H9 (cell line): ENCODE results near the gene PJA2. TPM values are rescaled to one million over a fixed set of nuclear protein-coding genes. Genes with fewer than 3 reads are reported as not detected.
A peak's percentile ranks its signal among the peaks of the same experiment; 100 is the strongest.

Experiments used
- DNase-seq: peaks from one replicate; pipeline ENCODE4 v3.0.0-alpha.2; 2017
- H2AFZ ChIP-seq: one replicate; pipeline ENCODE4 v1.6.1; 2013; ENCODE audit warnings: mild to moderate bottlenecking, low read length, control low read depth, moderate library complexity
- H2AK5ac ChIP-seq: 2 replicates; pipeline ENCODE4 v1.6.1; 2013; ENCODE audit warnings: low read length, control low read depth, mixed read lengths; ENCODE audit not compliant: insufficient read length
- H2BK120ac ChIP-seq: one replicate; pipeline ENCODE4 v1.6.1; 2013; ENCODE audit warnings: low read depth, mild to moderate bottlenecking, low read length, control low read depth, inconsistent platforms; ENCODE audit not compliant: poor library complexity, severe bottlenecking
- H2BK12ac ChIP-seq: 2 replicates; pipeline ENCODE4 v1.6.1; 2013; ENCODE audit warnings: low read length, control low read depth, mixed read lengths, low read depth; ENCODE audit not compliant: insufficient read length
- H2BK15ac ChIP-seq: 2 replicates; pipeline ENCODE4 v1.6.1; 2013; ENCODE audit warnings: low read depth, low read length, control low read depth
- H2BK20ac ChIP-seq: one replicate; pipeline ENCODE4 v1.6.1; 2013; ENCODE audit warnings: low read depth, mild to moderate bottlenecking, low read length, control low read depth, inconsistent platforms; ENCODE audit not compliant: poor library complexity, severe bottlenecking
- H2BK5ac ChIP-seq: 2 replicates; pipeline ENCODE4 v1.6.1; 2013; ENCODE audit warnings: low read length, control low read depth, mixed read lengths; ENCODE audit not compliant: insufficient read length
- H3K14ac ChIP-seq: 2 replicates; pipeline ENCODE4 v1.6.1; 2013; ENCODE audit warnings: low read length, control low read depth; ENCODE audit not compliant: insufficient read depth
- H3K18ac ChIP-seq: 2 replicates; pipeline ENCODE4 v1.6.1; 2013; ENCODE audit warnings: low read depth, mild to moderate bottlenecking, mixed read lengths, low read length, control low read depth; ENCODE audit not compliant: insufficient read length
- H3K23ac ChIP-seq: 2 replicates; pipeline ENCODE4 v1.6.1; 2013; ENCODE audit warnings: low read length, control low read depth, mixed read lengths, low read depth; ENCODE audit not compliant: insufficient read length
- H3K23me2 ChIP-seq: 2 replicates; pipeline ENCODE4 v1.6.1; 2013; ENCODE audit warnings: low read depth, mild to moderate bottlenecking, mixed read lengths, low read length, control low read depth; ENCODE audit not compliant: insufficient read length, poor library complexity, severe bottlenecking
- H3K27ac ChIP-seq: 2 replicates; pipeline ENCODE4 v1.5.1; 2013; ENCODE audit warnings: low read length, control low read depth, mixed read lengths, low read depth; ENCODE audit not compliant: insufficient read length
- H3K27me3 ChIP-seq: 2 replicates; pipeline ENCODE4 v1.6.1; 2013; ENCODE audit warnings: low read length, control low read depth, inconsistent platforms; ENCODE audit not compliant: insufficient read depth
- H3K4ac ChIP-seq: 2 replicates; pipeline ENCODE4 v1.6.1; 2013; ENCODE audit warnings: low read depth, mild to moderate bottlenecking, control low read depth, inconsistent platforms, low read length, moderate library complexity
- H3K4me1 ChIP-seq: 2 replicates; pipeline ENCODE4 v1.6.1; 2013; ENCODE audit warnings: low read length, control low read depth, inconsistent platforms; ENCODE audit not compliant: insufficient read depth
- H3K4me2 ChIP-seq: 2 replicates; pipeline ENCODE4 v1.6.1; 2013; ENCODE audit warnings: low read length, control low read depth, mixed read lengths; ENCODE audit not compliant: insufficient read length, insufficient read depth
- H3K56ac ChIP-seq: 2 replicates; pipeline ENCODE4 v1.6.1; 2013; ENCODE audit warnings: low read depth, mild to moderate bottlenecking, mixed read lengths, low read length, control low read depth; ENCODE audit not compliant: insufficient read length
- H3K79me1 ChIP-seq: 2 replicates; pipeline ENCODE4 v1.6.1; 2013; ENCODE audit warnings: low read depth, mild to moderate bottlenecking, moderate library complexity, low read length, control low read depth, inconsistent platforms; ENCODE audit not compliant: insufficient read depth, poor library complexity, severe bottlenecking
- H3K79me2 ChIP-seq: 2 replicates; pipeline ENCODE4 v1.6.1; 2013; ENCODE audit warnings: low read length, control low read depth, inconsistent platforms; ENCODE audit not compliant: insufficient read depth
- H3K9ac ChIP-seq: 2 replicates; pipeline ENCODE4 v1.6.1; 2013; ENCODE audit warnings: low read length, control low read depth, mixed read lengths; ENCODE audit not compliant: insufficient read length; ENCODE audit errors: extremely low read depth
- H3K9me3 ChIP-seq: one replicate; pipeline ENCODE4 v1.6.1; 2013; ENCODE audit warnings: low read depth, low read length, inconsistent platforms; ENCODE audit not compliant: control insufficient read depth
- H3T11ph ChIP-seq: one replicate; pipeline ENCODE4 v1.6.1; 2013; ENCODE audit warnings: mild to moderate bottlenecking, low read length, control low read depth, inconsistent platforms
- H4K20me1 ChIP-seq: one replicate; pipeline ENCODE4 v1.6.1; 2013; ENCODE audit not compliant: control insufficient read depth, insufficient read length, insufficient read depth
- H4K5ac ChIP-seq: 2 replicates; pipeline ENCODE4 v1.6.1; 2013; ENCODE audit warnings: low read depth, mild to moderate bottlenecking, mixed read lengths, low read length, control low read depth; ENCODE audit not compliant: insufficient read length
- H4K8ac ChIP-seq: replicated peaks from 2 replicates; pipeline ENCODE4 v1.6.1; 2013; ENCODE audit warnings: low read length, control low read depth, mixed read lengths, low read depth; ENCODE audit not compliant: insufficient read length
- H4K91ac ChIP-seq: 2 replicates; pipeline ENCODE4 v1.6.1; 2013; ENCODE audit warnings: low read depth, mild to moderate bottlenecking, moderate library complexity, mixed read lengths, low read length, control low read depth; ENCODE audit not compliant: insufficient read length
- H3K27ac Mint-ChIP-seq, 3 experiments: 2 replicates in 2 of 3; 3 replicates in 1 of 3; pipeline ENCODE4 v1.8.0; 2020 to 2021; ENCODE audit warnings: mixed read lengths in 3 of 3, mild to moderate bottlenecking in 1 of 3, moderate library complexity in 1 of 3
- H3K27me3 Mint-ChIP-seq: 2 replicates; pipeline ENCODE4 v1.8.0; 2021; ENCODE audit warnings: low read depth, mild to moderate bottlenecking, moderate library complexity, mixed read lengths
- H3K36me3 Mint-ChIP-seq, 3 experiments: 2 replicates in 2 of 3; 3 replicates in 1 of 3; pipeline ENCODE4 v1.8.0; 2020 to 2021; ENCODE audit warnings: low read depth in 3 of 3, mixed read lengths in 3 of 3; ENCODE audit not compliant: insufficient read depth in 1 of 3
- H3K4me1 Mint-ChIP-seq, 2 experiments: 2 replicates each; pipeline ENCODE4 v1.8.0; 2020; ENCODE audit warnings: mixed read lengths in 2 of 2
- H3K4me3 Mint-ChIP-seq, 2 experiments: 2 replicates in 1 of 2; 3 replicates in 1 of 2; pipeline ENCODE4 v1.8.0; 2020 to 2021; ENCODE audit warnings: mild to moderate bottlenecking in 2 of 2, mixed read lengths in 2 of 2, moderate library complexity in 1 of 2
- H3K9me3 Mint-ChIP-seq, 2 experiments: 2 replicates in 1 of 2; 3 replicates in 1 of 2; pipeline ENCODE4 v1.8.0; 2020; ENCODE audit warnings: mild to moderate bottlenecking in 2 of 2, mixed read lengths in 2 of 2, moderate library complexity in 1 of 2
- WGBS: extraction: QIAGEN DNeasy Blood & Tissue Kit; methylation state at CpG from one replicate; pipeline ENCODE4 v1.1.7; 2013; ENCODE audit warnings: missing lambda C conversion rate, low lambda C conversion rate, mixed read lengths; ENCODE audit not compliant: insufficient read length; ENCODE audit errors: extremely low coverage; 5-methylcytosine and 5-hydroxymethylcytosine counted together
- total RNA-seq: library from RNA; stranded (reverse); gene quantifications from 2 replicates; pipeline ENCODE4 v1.2.1, GENCODE V29; 2021
- TF ChIP-seq, protein P1 (sequence below): fragments of 200-600 bp; sonication (generic); conservative IDR thresholded peaks from 3 replicates; pipeline ENCODE4 v1.8.0; 2021; ENCODE audit warnings: antibody characterized with exemption, mild to moderate bottlenecking

Gene PJA2
- total RNA-seq, 1 experiment from 2014 or later: 41.5 TPM

DNA sequence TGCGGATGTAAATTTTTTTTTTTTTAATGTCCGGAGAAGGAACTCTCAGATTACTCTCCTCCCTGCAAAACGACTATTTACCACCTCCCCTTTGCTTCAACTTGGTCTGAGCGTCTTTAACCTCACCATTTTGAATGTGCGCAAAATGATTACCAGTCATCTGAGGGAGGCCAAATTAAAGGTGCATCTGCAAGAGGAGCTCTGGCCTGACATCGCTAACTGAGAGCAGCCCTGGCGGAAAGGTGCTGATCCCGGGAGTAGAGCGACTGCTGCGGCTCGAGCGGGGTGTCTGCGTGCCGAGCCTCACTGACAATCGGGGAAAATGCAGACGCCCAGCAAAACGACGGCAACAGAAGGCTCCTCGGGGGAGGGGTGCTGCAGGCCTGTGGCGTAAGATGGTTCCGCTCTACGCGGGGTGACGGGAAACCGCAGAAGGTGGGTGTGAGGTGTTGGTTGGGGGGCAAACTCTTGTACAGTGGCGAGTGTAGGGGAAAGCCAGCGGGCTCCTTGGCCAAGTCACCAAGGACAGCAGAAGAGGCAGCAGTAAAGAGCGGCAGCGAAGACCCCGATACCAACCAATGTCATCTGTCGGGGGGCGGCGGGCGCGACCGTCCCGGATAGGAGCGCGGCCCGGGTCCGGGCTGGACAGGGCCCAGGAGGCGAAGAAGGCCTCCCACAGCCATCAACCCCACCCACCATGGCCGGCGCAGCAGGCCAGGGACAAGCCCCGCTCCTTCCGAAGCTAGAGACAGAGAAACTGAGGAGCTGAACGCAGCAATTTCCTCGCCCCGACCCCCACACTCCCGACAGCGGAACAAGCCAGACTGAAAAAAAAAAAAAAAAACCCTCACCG, 557 bp downstream of the PJA2 start:
- no peaks in the 10 kb centered on the region for H3K79me1 ChIP-seq
- peaks cover 0 to 6% (median 3%) of the 10 kb centered on the region in 3 experiments; a peak in 3 of 7 replicates for H3K36me3 Mint-ChIP-seq
- H3K79me2 ChIP-seq: peaks cover 15% of the 10 kb centered on the region; the same call in 1 of the 2 replicates
- H4K8ac ChIP-seq: no peak overlapping the region
- H3K27me3 ChIP-seq: no peaks in the 10 kb centered on the region
- DNase-seq: peak; percentile 55
- no peak overlapping the region for H3K23ac ChIP-seq
- peaks cover 6% of the 10 kb centered on the region for H3K23me2 ChIP-seq
- H2BK15ac ChIP-seq: no peak overlapping the region
- H2AFZ ChIP-seq: no peak overlapping the region
- no peak overlapping the region for H4K91ac ChIP-seq
- H3K4me1 Mint-ChIP-seq: peaks cover 51 to 53% of the 10 kb centered on the region in 2 experiments
- peak overlapping the region; percentile 94 to 100 (median 99) for H3K27ac Mint-ChIP-seq
- no peak overlapping the region for H2BK20ac ChIP-seq
- no peak overlapping the region for H2BK12ac ChIP-seq
- no peaks in the 10 kb centered on the region for H4K20me1 ChIP-seq
- peaks cover 2 to 5% of the 10 kb centered on the region in 2 experiments; a peak in 4 of 5 replicates for H3K9me3 Mint-ChIP-seq
- H3K4me1 ChIP-seq: no peaks in the 10 kb centered on the region
- H3K9me3 ChIP-seq: no peaks in the 10 kb centered on the region
- peak overlapping the region; percentile 93 for H3K4me2 ChIP-seq
- H3K27ac ChIP-seq: peak overlapping the region; percentile 42
- TF ChIP-seq, protein P1, sequence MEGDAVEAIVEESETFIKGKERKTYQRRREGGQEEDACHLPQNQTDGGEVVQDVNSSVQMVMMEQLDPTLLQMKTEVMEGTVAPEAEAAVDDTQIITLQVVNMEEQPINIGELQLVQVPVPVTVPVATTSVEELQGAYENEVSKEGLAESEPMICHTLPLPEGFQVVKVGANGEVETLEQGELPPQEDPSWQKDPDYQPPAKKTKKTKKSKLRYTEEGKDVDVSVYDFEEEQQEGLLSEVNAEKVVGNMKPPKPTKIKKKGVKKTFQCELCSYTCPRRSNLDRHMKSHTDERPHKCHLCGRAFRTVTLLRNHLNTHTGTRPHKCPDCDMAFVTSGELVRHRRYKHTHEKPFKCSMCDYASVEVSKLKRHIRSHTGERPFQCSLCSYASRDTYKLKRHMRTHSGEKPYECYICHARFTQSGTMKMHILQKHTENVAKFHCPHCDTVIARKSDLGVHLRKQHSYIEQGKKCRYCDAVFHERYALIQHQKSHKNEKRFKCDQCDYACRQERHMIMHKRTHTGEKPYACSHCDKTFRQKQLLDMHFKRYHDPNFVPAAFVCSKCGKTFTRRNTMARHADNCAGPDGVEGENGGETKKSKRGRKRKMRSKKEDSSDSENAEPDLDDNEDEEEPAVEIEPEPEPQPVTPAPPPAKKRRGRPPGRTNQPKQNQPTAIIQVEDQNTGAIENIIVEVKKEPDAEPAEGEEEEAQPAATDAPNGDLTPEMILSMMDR: no peak
- no CpG with 5 or more reads among the region's 52 CpGs for WGBS
- no peak overlapping the region; the same call in 1 of the 2 replicates for H3K4ac ChIP-seq
- H3K4me3 Mint-ChIP-seq: peak overlapping the region; percentile 89 to 98
- no peaks in the 10 kb centered on the region for H3K27me3 Mint-ChIP-seq
- no peak overlapping the region for H3K56ac ChIP-seq
- peak overlapping the region; percentile 88 for H3K9ac ChIP-seq
- no peak overlapping the region for H4K5ac ChIP-seq
- H2BK5ac ChIP-seq: no peak overlapping the region
- H2AK5ac ChIP-seq: no peak overlapping the region
- peak overlapping the region; percentile 72 for H3K18ac ChIP-seq
- peak overlapping the region; percentile 87 for H3K14ac ChIP-seq
- H3T11ph ChIP-seq: no peak overlapping the region
- no peak overlapping the region for H2BK120ac ChIP-seq
